Keratinocyte (primary cell): ENCODE measurements around the gene FER1L5. TPM values are rescaled to one million over a fixed set of nuclear protein-coding genes. Genes with fewer than 3 reads are reported as not detected.

Experiments
- DNase-seq: peaks from one replicate; pipeline ENCODE4 v3.0.0-alpha.2; 2011; ENCODE audit warnings: low read depth, missing footprints, low spot score
- FAIRE-seq: peaks from 2 replicates; lab custom pipeline; 2011; peaks lifted over from hg19 to GRCh38; lab: Jason Lieb, UNC
- H2AFZ ChIP-seq: 2 replicates; pipeline ENCODE4 v1.6.0; 2012; ENCODE audit warnings: low read length, control low read depth, inconsistent platforms; ENCODE audit not compliant: control insufficient read depth
- H3K27ac ChIP-seq: 2 replicates; pipeline ENCODE4 v1.5.1; 2011; ENCODE audit warnings: low read length; ENCODE audit not compliant: control insufficient read depth, insufficient read depth
- H3K27me3 ChIP-seq: 3 replicates; pipeline ENCODE4 v1.6.0; 2011; ENCODE audit warnings: low read length; ENCODE audit not compliant: control insufficient read depth, insufficient read depth; ENCODE audit errors: extremely low read depth
- H3K36me3 ChIP-seq, 2 experiments: 2 replicates in 1 of 2; 3 replicates in 1 of 2; pipeline ENCODE4 v1.5.1; 2011; ENCODE audit warnings: low read length in 2 of 2, mild to moderate bottlenecking in 1 of 2; ENCODE audit not compliant: control insufficient read depth in 2 of 2, insufficient read depth in 2 of 2; ENCODE audit errors: extremely low read depth in 1 of 2
- H3K4me1 ChIP-seq: 3 replicates; pipeline ENCODE4 v1.5.1; 2011; ENCODE audit warnings: low read length; ENCODE audit not compliant: control insufficient read depth, insufficient read depth; ENCODE audit errors: extremely low read depth
- H3K4me2 ChIP-seq: 3 replicates; pipeline ENCODE4 v1.6.0; 2011; ENCODE audit warnings: low read depth, low read length; ENCODE audit not compliant: control insufficient read depth, insufficient read depth; ENCODE audit errors: extremely low read depth
- H3K4me3 ChIP-seq, 3 experiments: fragments of 200-600 bp in 1 of 3; sonication (generic) in 1 of 3; 2 replicates in 2 of 3; 3 replicates in 1 of 3; pipeline ENCODE4 v1.5.1; 2011 to 2016; ENCODE audit warnings: low read length in 3 of 3, mild to moderate bottlenecking in 3 of 3, control low read depth in 2 of 3, inconsistent platforms in 1 of 3, low read depth in 1 of 3, mixed read lengths in 1 of 3, mixed run types in 1 of 3, moderate library complexity in 1 of 3; ENCODE audit not compliant: control insufficient read depth in 2 of 3, insufficient read depth in 2 of 3; ENCODE audit errors: extremely low read depth in 1 of 3
- H3K79me2 ChIP-seq: 2 replicates; pipeline ENCODE4 v1.6.0; 2012; ENCODE audit warnings: low read length; ENCODE audit not compliant: control insufficient read depth, insufficient read depth
- H3K9ac ChIP-seq: 3 replicates; pipeline ENCODE4 v1.6.0; 2011; ENCODE audit warnings: low read length; ENCODE audit not compliant: control insufficient read depth, insufficient read depth; ENCODE audit errors: extremely low read depth
- H3K9me1 ChIP-seq: 3 replicates; pipeline ENCODE4 v1.6.0; 2011; ENCODE audit warnings: low read length; ENCODE audit not compliant: control insufficient read depth, insufficient read depth; ENCODE audit errors: extremely low read depth
- H3K9me3 ChIP-seq: 2 replicates; pipeline ENCODE4 v1.5.1; 2012; ENCODE audit warnings: low read depth, low read length; ENCODE audit not compliant: control insufficient read depth
- H4K20me1 ChIP-seq: 3 replicates; pipeline ENCODE4 v1.6.0; 2011; ENCODE audit warnings: low read length; ENCODE audit not compliant: control insufficient read depth, insufficient read depth; ENCODE audit errors: extremely low read depth
- EZH2 ChIP-seq: IDR thresholded peaks from one replicate; pipeline ENCODE4 v1.6.1; 2012; ENCODE audit warnings: inconsistent platforms, mild to moderate bottlenecking, low read length, moderate library complexity
- dilution Hi-C: fragments of 300-500 bp; cut with MboI; formaldehyde crosslinking; loops from one replicate; pipeline ENCODE4 v1.7.0; 2020; ENCODE audit warnings: low sequenced_read_pairs; ENCODE audit not compliant: extremely low pct_ligation_motif_present
- polyA plus RNA-seq, 5 experiments: library from polyadenylated mRNA; depleted of rRNA in 3 of 5; stranded (reverse) in 3 of 5; stranded (forward) in 1 of 5; unstranded in 1 of 5; fragments of >200 nt; gene quantifications; 1 replicate in 1 of 5; 2 replicates in 3 of 5; 3 replicates in 1 of 5; pipeline versions ENCODE4 v1.2.1 to v1.2.3, GENCODE V29; 2011 to 2012; ENCODE audit warnings: missing spikeins in 2 of 5, low read depth in 1 of 5, low replicate concordance in 1 of 5
- TF ChIP-seq, protein P1 (sequence below), 3 experiments: IDR thresholded peaks in 1 of 3; conservative IDR thresholded peaks in 1 of 3; optimal IDR thresholded peaks in 1 of 3; 2 replicates in 2 of 3; 3 replicates in 1 of 3; pipeline versions ENCODE3 to v1.5.1; 2011; ENCODE audit warnings: low read length in 3 of 3, mild to moderate bottlenecking in 3 of 3, moderate library complexity in 2 of 3, control low read depth in 1 of 3, inconsistent platforms in 1 of 3; ENCODE audit not compliant: insufficient read depth in 2 of 3; ENCODE audit errors: extremely low read depth in 1 of 3

Gene FER1L5
- polyA plus RNA-seq, 1 donor (not counting 4 experiments of a cell fraction or from before 2014, with no cell fraction given), result 0.01 TPM

DNA sequence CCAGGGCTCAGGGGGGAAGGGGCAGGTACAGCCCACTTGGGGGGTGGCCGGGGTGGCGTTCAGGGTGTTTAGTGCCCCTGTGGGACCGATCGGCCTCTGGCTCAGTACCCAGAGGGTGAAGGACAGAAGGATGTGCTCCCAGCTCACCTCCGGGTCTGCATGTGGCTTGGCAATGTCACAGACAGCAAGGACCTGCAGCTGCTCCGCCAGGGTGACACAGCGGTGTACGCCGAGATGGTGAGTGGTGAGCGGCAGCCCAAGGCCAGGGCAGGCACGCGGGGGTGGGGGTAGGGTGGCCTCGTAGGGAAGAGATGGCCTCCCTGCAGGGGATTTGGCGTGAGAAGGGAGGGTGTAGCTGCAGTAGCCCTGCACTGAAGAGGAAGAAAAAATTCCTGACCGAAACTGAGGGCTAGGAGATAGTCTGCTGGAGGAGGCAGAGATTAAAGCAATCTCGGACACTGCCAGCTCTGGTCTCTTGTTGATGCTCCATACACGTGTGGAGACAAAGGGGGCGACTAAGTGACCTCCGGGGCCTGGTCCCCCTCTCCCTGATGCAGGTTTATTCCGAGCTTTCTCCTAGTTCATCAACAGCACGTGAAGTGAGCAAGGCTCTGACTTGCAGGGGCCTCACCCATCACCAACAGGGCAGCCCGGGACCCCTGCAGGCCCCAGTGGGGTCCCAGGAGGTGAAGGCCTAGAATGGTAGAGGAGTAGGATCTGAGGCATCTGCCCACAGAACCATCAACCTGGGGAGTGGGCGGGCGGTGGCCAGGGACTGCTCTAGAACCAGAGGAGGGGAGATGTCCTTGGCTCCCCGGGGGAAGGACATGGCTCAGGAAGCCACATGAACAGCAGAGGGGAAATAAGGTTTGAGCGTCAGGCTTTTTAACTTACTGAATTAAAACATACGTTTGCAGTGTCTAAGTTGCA is 45.4 kb downstream of the FER1L5 start:
- Histone ChIP-seq H3K36me3 (no peaks in the 10 kb centered on the region), H3K4me3 (no peak overlapping the region), H4K20me1 (no peaks in the 10 kb centered on the region), H3K9me1 (no peaks in the 10 kb centered on the region), H3K27ac (no peak overlapping the region), H3K9ac (no peak overlapping the region), H3K27me3 (peaks cover 21% of the 10 kb centered on the region), H3K79me2 (no peaks in the 10 kb centered on the region), H3K9me3 (no peaks in the 10 kb centered on the region), H3K4me1 (no peaks in the 10 kb centered on the region), H2AFZ (no peak overlapping the region), H3K4me2 (no peak overlapping the region)
- FAIRE-seq, result no peak
- TF ChIP-seq EZH2, result no peak
- TF ChIP-seq, protein P1, sequence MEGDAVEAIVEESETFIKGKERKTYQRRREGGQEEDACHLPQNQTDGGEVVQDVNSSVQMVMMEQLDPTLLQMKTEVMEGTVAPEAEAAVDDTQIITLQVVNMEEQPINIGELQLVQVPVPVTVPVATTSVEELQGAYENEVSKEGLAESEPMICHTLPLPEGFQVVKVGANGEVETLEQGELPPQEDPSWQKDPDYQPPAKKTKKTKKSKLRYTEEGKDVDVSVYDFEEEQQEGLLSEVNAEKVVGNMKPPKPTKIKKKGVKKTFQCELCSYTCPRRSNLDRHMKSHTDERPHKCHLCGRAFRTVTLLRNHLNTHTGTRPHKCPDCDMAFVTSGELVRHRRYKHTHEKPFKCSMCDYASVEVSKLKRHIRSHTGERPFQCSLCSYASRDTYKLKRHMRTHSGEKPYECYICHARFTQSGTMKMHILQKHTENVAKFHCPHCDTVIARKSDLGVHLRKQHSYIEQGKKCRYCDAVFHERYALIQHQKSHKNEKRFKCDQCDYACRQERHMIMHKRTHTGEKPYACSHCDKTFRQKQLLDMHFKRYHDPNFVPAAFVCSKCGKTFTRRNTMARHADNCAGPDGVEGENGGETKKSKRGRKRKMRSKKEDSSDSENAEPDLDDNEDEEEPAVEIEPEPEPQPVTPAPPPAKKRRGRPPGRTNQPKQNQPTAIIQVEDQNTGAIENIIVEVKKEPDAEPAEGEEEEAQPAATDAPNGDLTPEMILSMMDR (optimal IDR thresholded peaks at IDR 0.05 in 1 of 3, IDR thresholded peaks at IDR 0.05 in 1 of 3, conservative IDR thresholded peaks at IDR 0.05 in 1 of 3; ENCODE audit: extremely low read depth in 1 of 3, insufficient read depth in 2 of 3, low read length in 3 of 3), result no peak
- no peak for DNase-seq
- dilution Hi-C loops, result no loop called here

GRCh38 chr2:96688649-96689430 is 46.3 kb downstream of the FER1L5 start:
- Histone ChIP-seq H3K9ac (no peak overlapping the region), H2AFZ (no peak overlapping the region), H3K9me3 (no peaks in the 10 kb centered on the region), H3K79me2 (no peaks in the 10 kb centered on the region), H3K27ac (no peak overlapping the region), H3K4me1 (no peaks in the 10 kb centered on the region), H3K36me3 (no peaks in the 10 kb centered on the region), H3K4me2 (no peak overlapping the region), H3K9me1 (no peaks in the 10 kb centered on the region), H4K20me1 (no peaks in the 10 kb centered on the region), H3K4me3 (no peak overlapping the region), H3K27me3 (peaks cover 21% of the 10 kb centered on the region)
- FAIRE-seq (no peak), DNase-seq (no peak)
- TF ChIP-seq, protein P1 (optimal IDR thresholded peaks at IDR 0.05 in 1 of 3, IDR thresholded peaks at IDR 0.05 in 1 of 3, conservative IDR thresholded peaks at IDR 0.05 in 1 of 3; ENCODE audit: extremely low read depth in 1 of 3, insufficient read depth in 2 of 3, low read length in 3 of 3), result no peak
- no peak for TF ChIP-seq EZH2
- dilution Hi-C loops, result no loop called here
